ENCODE results near the gene PCDHB10. TPM values are rescaled to one million over a fixed set of nuclear protein-coding genes. Genes with fewer than 3 reads are reported as not detected.
A peak's percentile ranks its signal among the peaks of the same experiment; 100 is the strongest.
"Not testable (repeated sequence)": the region's sequence is repeated elsewhere in the genome, so short reads cannot be mapped to it uniquely, and the experiment has no call there.

Gene PCDHB10
- total RNA-seq, 1 experiment from 2014 or later = 2.8 TPM

DNA sequence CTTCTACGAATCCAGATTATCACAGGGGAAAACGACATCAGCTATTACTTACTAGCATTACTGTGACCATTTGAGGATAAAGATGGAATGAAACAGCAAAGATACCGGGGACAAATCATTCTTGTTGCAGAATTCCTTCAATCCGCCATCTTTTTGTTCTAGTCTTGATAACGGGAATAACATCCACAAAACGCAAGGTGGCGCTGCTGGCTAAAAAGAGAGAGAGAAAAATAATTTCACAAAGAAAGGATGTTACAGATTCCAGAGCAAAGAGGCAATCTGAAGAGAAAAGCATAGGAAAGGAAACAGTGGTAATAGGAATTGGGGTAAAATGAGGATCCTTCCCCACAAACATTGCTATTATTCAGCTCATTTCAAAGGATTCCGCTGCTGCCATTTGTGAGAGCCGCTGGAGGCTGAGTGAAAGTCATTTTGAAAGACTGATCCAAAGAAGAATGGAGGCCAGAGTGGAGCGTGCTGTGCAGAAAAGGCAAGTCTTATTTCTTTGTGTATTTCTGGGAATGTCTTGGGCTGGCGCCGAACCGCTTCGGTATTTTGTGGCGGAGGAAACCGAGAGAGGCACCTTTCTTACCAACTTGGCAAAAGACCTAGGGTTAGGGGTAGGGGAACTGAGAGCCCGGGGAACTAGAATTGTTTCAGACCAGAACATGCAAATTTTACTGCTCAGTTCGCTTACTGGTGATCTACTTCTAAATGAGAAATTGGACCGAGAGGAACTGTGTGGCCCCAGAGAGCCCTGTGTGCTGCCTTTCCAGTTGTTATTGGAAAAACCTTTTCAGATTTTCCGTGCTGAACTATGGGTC, 19.6 kb upstream of the PCDHB10 start, which contains the start of gene PCDHB7:
TSS of gene PCDHB7 (plus strand) at position 264 of the 824 bp plus-strand sequence. CDS start at position 456, 192 bp downstream.
- POLR2A ChIA-PET (ENCODE audit: low non-redundant PET) = no interaction called here
- no peaks in the 10 kb centered on the region for H3K27me3 ChIP-seq (replicated peaks; ENCODE audit: insufficient read depth, low read depth, low read length, poor library complexity)
- no peak within 1 kb of the TSS for H3K27ac ChIP-seq (ENCODE audit: low read depth, low read length, poor library complexity, severe bottlenecking)
- TF ChIP-seq, protein P1, sequence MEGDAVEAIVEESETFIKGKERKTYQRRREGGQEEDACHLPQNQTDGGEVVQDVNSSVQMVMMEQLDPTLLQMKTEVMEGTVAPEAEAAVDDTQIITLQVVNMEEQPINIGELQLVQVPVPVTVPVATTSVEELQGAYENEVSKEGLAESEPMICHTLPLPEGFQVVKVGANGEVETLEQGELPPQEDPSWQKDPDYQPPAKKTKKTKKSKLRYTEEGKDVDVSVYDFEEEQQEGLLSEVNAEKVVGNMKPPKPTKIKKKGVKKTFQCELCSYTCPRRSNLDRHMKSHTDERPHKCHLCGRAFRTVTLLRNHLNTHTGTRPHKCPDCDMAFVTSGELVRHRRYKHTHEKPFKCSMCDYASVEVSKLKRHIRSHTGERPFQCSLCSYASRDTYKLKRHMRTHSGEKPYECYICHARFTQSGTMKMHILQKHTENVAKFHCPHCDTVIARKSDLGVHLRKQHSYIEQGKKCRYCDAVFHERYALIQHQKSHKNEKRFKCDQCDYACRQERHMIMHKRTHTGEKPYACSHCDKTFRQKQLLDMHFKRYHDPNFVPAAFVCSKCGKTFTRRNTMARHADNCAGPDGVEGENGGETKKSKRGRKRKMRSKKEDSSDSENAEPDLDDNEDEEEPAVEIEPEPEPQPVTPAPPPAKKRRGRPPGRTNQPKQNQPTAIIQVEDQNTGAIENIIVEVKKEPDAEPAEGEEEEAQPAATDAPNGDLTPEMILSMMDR (conservative IDR thresholded peaks at IDR 0.05; ENCODE audit: low read depth, low read length) = peak; percentile 83
- no peak for TF ChIP-seq EZH2 (IDR thresholded peaks at IDR 0.05; ENCODE audit: borderline replicate concordance, low read depth, low read length, poor library complexity, severe bottlenecking)
- DNase-seq (ENCODE audit: low spot score) = peak; percentile 85
- H3K36me3 ChIP-seq (ENCODE audit: insufficient read depth, low read length, poor library complexity, severe bottlenecking) = no peaks in the 10 kb centered on the region
- CTCF ChIA-PET = no interaction called here
- peak within 1 kb of the TSS; percentile 16 for H3K4me3 ChIP-seq (ENCODE audit: low read depth, low read length, poor library complexity, severe bottlenecking)
- TSS peak; percentile 43 for BruUV-seq (replicated peaks)
- H3K9me3 ChIP-seq (ENCODE audit: low read depth, low read length, poor library complexity, severe bottlenecking) = no peaks in the 10 kb centered on the region
- intact Hi-C loops (cut with micrococcal nuclease; ENCODE audit: unreplicated experiment) = no loop called here
- H3K4me1 ChIP-seq (ENCODE audit: insufficient read depth, low read length, poor library complexity, severe bottlenecking) = no peaks in the 10 kb centered on the region

GRCh38 chr5:141174291-141175104, 17.7 kb upstream of the PCDHB10 start:
- H3K4me1 ChIP-seq (ENCODE audit: insufficient read depth, low read length, poor library complexity, severe bottlenecking); H3K27me3 ChIP-seq (replicated peaks; ENCODE audit: insufficient read depth, low read depth, low read length, poor library complexity); H3K4me3 ChIP-seq (ENCODE audit: low read depth, low read length, poor library complexity, severe bottlenecking); H3K27ac ChIP-seq (ENCODE audit: low read depth, low read length, poor library complexity, severe bottlenecking); intact Hi-C loops (cut with micrococcal nuclease; ENCODE audit: unreplicated experiment); CTCF ChIA-PET; H3K9me3 ChIP-seq (ENCODE audit: low read depth, low read length, poor library complexity, severe bottlenecking); BruUV-seq (replicated peaks); DNase-seq (ENCODE audit: low spot score); POLR2A ChIA-PET (ENCODE audit: low non-redundant PET); H3K36me3 ChIP-seq (ENCODE audit: insufficient read depth, low read length, poor library complexity, severe bottlenecking): not testable (repeated sequence)

GRCh38 chr5:141175933-141176332, 16.2 kb upstream of the PCDHB10 start:
- Histone ChIP-seq H3K36me3 (ENCODE audit: insufficient read depth, low read length, poor library complexity, severe bottlenecking) (no peaks in the 10 kb centered on the region), H3K4me1 (ENCODE audit: insufficient read depth, low read length, poor library complexity, severe bottlenecking) (no peaks in the 10 kb centered on the region), H3K27ac (ENCODE audit: low read depth, low read length, poor library complexity, severe bottlenecking) (no peak overlapping the region), H3K27me3 (replicated peaks; ENCODE audit: insufficient read depth, low read depth, low read length, poor library complexity) (no peaks in the 10 kb centered on the region), H3K9me3 (ENCODE audit: low read depth, low read length, poor library complexity, severe bottlenecking) (no peaks in the 10 kb centered on the region), H3K4me3 (ENCODE audit: low read depth, low read length, poor library complexity, severe bottlenecking) (no peak overlapping the region)
- no peak for TF ChIP-seq EZH2 (IDR thresholded peaks at IDR 0.05; ENCODE audit: borderline replicate concordance, low read depth, low read length, poor library complexity, severe bottlenecking)
- TF ChIP-seq, protein P1 (conservative IDR thresholded peaks at IDR 0.05; ENCODE audit: low read depth, low read length) = no peak
- ChIA-PET POLR2A (ENCODE audit: low non-redundant PET) (no interaction called here), CTCF (no interaction called here)
- BruUV-seq (replicated peaks) = no TSS peak
- no peak for DNase-seq (ENCODE audit: low spot score)
- intact Hi-C loops (cut with micrococcal nuclease; ENCODE audit: unreplicated experiment) = no loop called here
